ENCODE results near the gene TRPM4.

The TRPM4 gene

DNA sequence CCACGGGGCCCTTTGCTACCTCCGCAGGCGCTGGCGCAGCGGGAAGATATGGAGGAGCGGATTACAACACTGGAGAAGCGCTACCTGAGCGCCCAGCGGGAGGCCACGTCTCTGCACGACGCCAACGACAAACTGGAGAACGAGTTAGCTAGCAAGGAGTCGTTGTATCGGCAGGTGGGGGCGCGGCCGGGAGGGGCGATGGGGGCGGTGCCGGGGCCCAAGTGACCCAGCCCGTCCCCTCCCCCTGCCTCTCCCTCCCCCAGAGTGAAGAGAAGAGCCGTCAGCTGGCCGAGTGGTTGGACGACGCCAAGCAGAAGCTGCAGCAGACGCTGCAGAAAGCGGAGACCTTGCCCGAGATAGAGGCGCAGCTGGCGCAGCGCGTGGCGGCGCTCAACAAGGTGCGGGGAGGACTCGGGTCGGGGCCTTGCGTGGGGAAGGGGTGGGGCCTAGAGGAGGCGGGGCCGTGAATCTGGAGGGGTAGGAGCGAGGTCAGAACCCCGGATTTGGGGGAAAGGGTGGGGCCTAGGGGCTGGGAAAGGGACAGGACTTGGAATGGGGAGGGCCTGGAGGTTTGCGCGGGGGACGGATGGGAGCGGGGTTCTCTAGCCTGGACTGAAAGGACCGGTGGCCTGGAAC is 24.5 kb upstream of the TRPM4 start:
- H3K27ac ChIP-seq (ENCODE audit: poor library complexity, severe bottlenecking) = no peak overlapping the region
- no peak overlapping the region for H3K4me3 ChIP-seq (ENCODE audit: severe bottlenecking)
- DNase-seq (ENCODE audit: low spot score) (no peak), ATAC-seq (ENCODE audit: low read depth) (no peak)
- peaks cover 4% of the 10 kb centered on the region; the same call in 1 of the 2 replicates for H3K36me3 ChIP-seq (ENCODE audit: low read depth)
- no peaks in the 10 kb centered on the region for H3K9me3 ChIP-seq (ENCODE audit: severe bottlenecking)
- TF ChIP-seq, protein P1, sequence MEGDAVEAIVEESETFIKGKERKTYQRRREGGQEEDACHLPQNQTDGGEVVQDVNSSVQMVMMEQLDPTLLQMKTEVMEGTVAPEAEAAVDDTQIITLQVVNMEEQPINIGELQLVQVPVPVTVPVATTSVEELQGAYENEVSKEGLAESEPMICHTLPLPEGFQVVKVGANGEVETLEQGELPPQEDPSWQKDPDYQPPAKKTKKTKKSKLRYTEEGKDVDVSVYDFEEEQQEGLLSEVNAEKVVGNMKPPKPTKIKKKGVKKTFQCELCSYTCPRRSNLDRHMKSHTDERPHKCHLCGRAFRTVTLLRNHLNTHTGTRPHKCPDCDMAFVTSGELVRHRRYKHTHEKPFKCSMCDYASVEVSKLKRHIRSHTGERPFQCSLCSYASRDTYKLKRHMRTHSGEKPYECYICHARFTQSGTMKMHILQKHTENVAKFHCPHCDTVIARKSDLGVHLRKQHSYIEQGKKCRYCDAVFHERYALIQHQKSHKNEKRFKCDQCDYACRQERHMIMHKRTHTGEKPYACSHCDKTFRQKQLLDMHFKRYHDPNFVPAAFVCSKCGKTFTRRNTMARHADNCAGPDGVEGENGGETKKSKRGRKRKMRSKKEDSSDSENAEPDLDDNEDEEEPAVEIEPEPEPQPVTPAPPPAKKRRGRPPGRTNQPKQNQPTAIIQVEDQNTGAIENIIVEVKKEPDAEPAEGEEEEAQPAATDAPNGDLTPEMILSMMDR (IDR thresholded peaks at IDR 0.05; ENCODE audit: poor library complexity, severe bottlenecking) = no peak
- no peaks in the 10 kb centered on the region for H3K27me3 ChIP-seq (ENCODE audit: insufficient read depth, poor library complexity, severe bottlenecking)
- peaks cover 5% of the 10 kb centered on the region for H3K4me1 ChIP-seq (ENCODE audit: insufficient read depth, poor library complexity, severe bottlenecking)

DNA sequence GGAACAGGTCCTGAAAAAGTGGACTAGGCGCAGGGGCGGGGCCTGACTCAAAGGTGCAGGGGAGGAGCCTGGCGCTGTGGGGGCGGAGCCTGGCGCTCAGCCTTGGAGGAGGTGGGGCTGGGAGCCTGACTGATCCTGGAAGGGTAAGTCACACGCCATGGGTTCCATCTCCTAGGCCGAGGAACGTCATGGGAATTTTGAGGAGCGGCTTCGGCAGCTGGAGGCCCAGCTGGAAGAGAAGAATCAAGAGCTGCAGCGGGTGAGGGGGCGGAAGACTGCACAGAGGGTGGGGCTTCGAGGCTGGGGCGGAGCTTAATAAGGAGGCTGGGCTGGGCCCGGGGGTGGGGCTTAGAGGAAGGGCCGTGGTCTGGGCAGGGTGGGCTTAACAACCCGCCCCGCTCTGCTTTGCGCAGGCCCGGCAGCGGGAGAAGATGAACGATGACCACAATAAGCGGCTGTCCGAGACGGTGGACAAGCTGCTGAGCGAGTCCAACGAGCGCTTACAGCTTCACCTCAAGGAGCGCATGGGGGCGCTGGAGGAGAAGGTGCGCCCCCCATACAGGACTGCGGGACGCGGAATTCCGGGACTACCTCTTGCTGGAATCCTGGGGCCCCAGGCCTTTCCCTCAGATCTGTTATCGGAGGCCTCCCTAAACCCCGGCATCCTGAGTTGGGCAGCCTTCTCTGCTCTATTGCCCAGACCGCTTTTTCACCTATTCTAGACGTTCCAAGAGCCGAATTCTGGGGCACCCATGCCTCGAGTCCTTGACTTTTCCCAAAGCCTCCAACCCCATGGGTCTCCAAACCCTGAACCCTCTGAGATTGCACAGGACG is 23.8 kb upstream of the TRPM4 start:
- Histone ChIP-seq H3K4me3 (ENCODE audit: severe bottlenecking) (no peak overlapping the region), H3K27ac (ENCODE audit: poor library complexity, severe bottlenecking) (no peak overlapping the region), H3K9me3 (ENCODE audit: severe bottlenecking) (no peaks in the 10 kb centered on the region), H3K27me3 (ENCODE audit: insufficient read depth, poor library complexity, severe bottlenecking) (no peaks in the 10 kb centered on the region), H3K36me3 (ENCODE audit: low read depth) (peaks cover 4% of the 10 kb centered on the region; the same call in 1 of the 2 replicates), H3K4me1 (ENCODE audit: insufficient read depth, poor library complexity, severe bottlenecking) (peaks cover 2% of the 10 kb centered on the region)
- TF ChIP-seq, protein P1 (IDR thresholded peaks at IDR 0.05; ENCODE audit: poor library complexity, severe bottlenecking) = no peak
- peak; percentile 67 for ATAC-seq (ENCODE audit: low read depth)
- DNase-seq (ENCODE audit: low spot score) = no peak

DNA sequence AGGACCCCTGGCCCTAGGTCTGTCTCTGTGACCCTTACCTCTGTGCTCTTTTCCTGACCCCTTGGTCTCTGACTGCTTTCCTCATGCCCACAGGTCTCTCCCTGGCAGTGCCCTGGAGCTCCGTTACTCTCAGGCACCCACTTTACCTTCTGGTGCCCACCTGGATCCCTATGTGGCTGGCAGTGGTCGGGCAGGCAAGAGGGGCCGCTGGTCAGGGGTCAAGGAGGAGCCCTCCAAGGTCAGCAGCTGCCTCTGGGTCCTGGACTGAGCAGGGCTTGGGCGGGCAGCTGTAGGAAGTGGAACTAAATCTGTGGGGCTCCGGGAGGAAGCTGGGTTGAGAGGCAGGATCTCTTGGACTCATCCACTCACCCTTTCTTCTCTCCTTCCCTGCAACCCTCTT is 21.9 kb upstream of the TRPM4 start:
- H3K9me3 ChIP-seq (ENCODE audit: severe bottlenecking) = no peaks in the 10 kb centered on the region
- no peak overlapping the region for H3K4me3 ChIP-seq (ENCODE audit: severe bottlenecking)
- TF ChIP-seq, protein P1 (IDR thresholded peaks at IDR 0.05; ENCODE audit: poor library complexity, severe bottlenecking) = no peak
- H3K36me3 ChIP-seq (ENCODE audit: low read depth) = peaks cover 4% of the 10 kb centered on the region; the same call in 1 of the 2 replicates
- H3K4me1 ChIP-seq (ENCODE audit: insufficient read depth, poor library complexity, severe bottlenecking) = no peaks in the 10 kb centered on the region
- DNase-seq (ENCODE audit: low spot score) = no peak
- H3K27ac ChIP-seq (ENCODE audit: poor library complexity, severe bottlenecking) = no peak overlapping the region
- H3K27me3 ChIP-seq (ENCODE audit: insufficient read depth, poor library complexity, severe bottlenecking) = no peaks in the 10 kb centered on the region
- no peak for ATAC-seq (ENCODE audit: low read depth)

GRCh38 chr19:49136771-49137171 is 20.8 kb upstream of the TRPM4 start:
- Histone ChIP-seq H3K27ac (ENCODE audit: poor library complexity, severe bottlenecking) (no peak overlapping the region), H3K36me3 (ENCODE audit: low read depth) (peaks cover 4% of the 10 kb centered on the region; the same call in 1 of the 2 replicates), H3K9me3 (ENCODE audit: severe bottlenecking) (no peaks in the 10 kb centered on the region), H3K4me3 (ENCODE audit: severe bottlenecking) (no peak overlapping the region), H3K4me1 (ENCODE audit: insufficient read depth, poor library complexity, severe bottlenecking) (no peaks in the 10 kb centered on the region), H3K27me3 (ENCODE audit: insufficient read depth, poor library complexity, severe bottlenecking) (no peaks in the 10 kb centered on the region)
- DNase-seq (ENCODE audit: low spot score) = no peak
- no peak for ATAC-seq (ENCODE audit: low read depth)
- TF ChIP-seq, protein P1 (IDR thresholded peaks at IDR 0.05; ENCODE audit: poor library complexity, severe bottlenecking) = no peak
